Measurements from ENCODE around the gene DUS3L. TPM values are rescaled to one million over a fixed set of nuclear protein-coding genes. Genes with fewer than 3 reads are reported as not detected.

DUS3L gene
- total RNA-seq, 1 experiment from 2014 or later, result 67.0 TPM

DNA sequence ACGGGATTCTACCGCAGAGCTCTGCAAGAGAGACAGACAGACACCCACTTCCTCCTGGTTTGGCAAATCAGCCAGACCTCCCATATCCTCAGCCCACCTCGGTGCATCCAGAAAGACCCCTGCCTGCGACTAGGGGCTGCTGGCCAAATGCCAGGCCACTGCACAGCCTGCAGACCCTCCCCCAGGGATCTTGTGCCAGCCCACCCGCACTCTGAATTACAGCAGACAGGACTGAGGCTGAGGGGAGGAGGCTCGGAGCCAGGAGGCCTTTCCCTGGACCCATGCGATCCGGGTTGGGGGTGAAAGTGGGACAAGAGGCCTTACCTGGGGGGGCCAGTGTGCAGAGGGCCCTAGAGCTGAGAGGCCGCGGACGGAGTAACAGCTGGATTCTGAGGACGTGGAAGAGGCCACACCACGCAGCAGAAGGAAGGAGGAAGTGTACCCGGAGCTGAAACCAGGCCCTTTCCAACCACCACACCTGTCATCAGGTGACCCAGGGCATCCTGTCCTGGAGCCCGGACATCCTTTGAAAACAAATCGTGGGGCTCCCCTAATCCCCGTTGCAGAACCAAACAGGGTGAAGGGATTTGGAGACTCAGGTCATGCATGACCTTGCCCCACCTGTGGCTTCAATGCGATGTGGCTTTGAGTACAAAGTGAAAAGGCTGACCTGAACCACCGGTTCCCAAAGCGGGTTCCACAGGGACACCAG lies 47.5 kb upstream of the DUS3L start:
- Histone ChIP-seq H3K27ac (ENCODE audit: insufficient read length, low read depth, low read length) (no peak overlapping the region), H2BK12ac (ENCODE audit: insufficient read length, low read depth, low read length) (no peak overlapping the region), H4K5ac (ENCODE audit: insufficient read length, low read depth, low read length) (no peak overlapping the region), H3K18ac (ENCODE audit: insufficient read length, low read depth, low read length) (no peak overlapping the region), H2BK15ac (ENCODE audit: low read depth, low read length) (no peak overlapping the region), H3K4ac (ENCODE audit: low read depth, low read length) (no peak overlapping the region), H3K23ac (ENCODE audit: insufficient read length, low read depth, low read length) (no peak overlapping the region), H4K8ac (replicated peaks; ENCODE audit: insufficient read length, low read depth, low read length) (no peak overlapping the region), H2AFZ (ENCODE audit: low read length) (no peak overlapping the region), H3K79me2 (ENCODE audit: insufficient read depth, low read length) (no peaks in the 10 kb centered on the region), H4K20me1 (ENCODE audit: control insufficient read depth, insufficient read depth, insufficient read length) (no peaks in the 10 kb centered on the region), H3K4me1 (ENCODE audit: insufficient read depth, low read length) (no peaks in the 10 kb centered on the region), H2BK5ac (ENCODE audit: insufficient read length, low read length) (no peak overlapping the region), H2BK120ac (ENCODE audit: low read depth, low read length, poor library complexity, severe bottlenecking) (no peak overlapping the region), H3K14ac (ENCODE audit: insufficient read depth, low read length) (no peak overlapping the region), H3K23me2 (ENCODE audit: insufficient read length, low read depth, low read length, poor library complexity, severe bottlenecking) (no peaks in the 10 kb centered on the region), H2BK20ac (ENCODE audit: low read depth, low read length, poor library complexity, severe bottlenecking) (no peak overlapping the region), H3K79me1 (ENCODE audit: insufficient read depth, low read depth, low read length, poor library complexity, severe bottlenecking) (no peaks in the 10 kb centered on the region), H3K4me2 (ENCODE audit: insufficient read depth, insufficient read length, low read length) (no peak overlapping the region), H3T11ph (ENCODE audit: low read length) (no peak overlapping the region), H3K56ac (ENCODE audit: insufficient read length, low read depth, low read length) (no peak overlapping the region), H3K9me3 (ENCODE audit: control insufficient read depth, low read depth, low read length) (no peaks in the 10 kb centered on the region), H2AK5ac (ENCODE audit: insufficient read length, low read length) (no peak overlapping the region), H3K9ac (ENCODE audit: extremely low read depth, insufficient read length, low read length) (no peak overlapping the region), H3K27me3 (ENCODE audit: insufficient read depth, low read length) (no peaks in the 10 kb centered on the region), H4K91ac (ENCODE audit: insufficient read length, low read depth, low read length) (no peak overlapping the region)
- Mint-ChIP-seq H3K9me3 (no peaks in the 10 kb centered on the region; a peak in 1 of 5 replicates), H3K4me1 (no peaks in the 10 kb centered on the region), H3K36me3 (ENCODE audit: insufficient read depth in 1 of 3, low read depth in 3 of 3) (no peaks in the 10 kb centered on the region), H3K4me3 (no peak overlapping the region), H3K27ac (no peak overlapping the region), H3K27me3 (ENCODE audit: low read depth) (peaks cover 29% of the 10 kb centered on the region)
- no peak for DNase-seq
- WGBS (ENCODE audit: extremely low coverage, insufficient read length, low lambda C conversion rate), result no CpG with 5 or more reads among the region's 20 CpGs
- TF ChIP-seq, protein P1, sequence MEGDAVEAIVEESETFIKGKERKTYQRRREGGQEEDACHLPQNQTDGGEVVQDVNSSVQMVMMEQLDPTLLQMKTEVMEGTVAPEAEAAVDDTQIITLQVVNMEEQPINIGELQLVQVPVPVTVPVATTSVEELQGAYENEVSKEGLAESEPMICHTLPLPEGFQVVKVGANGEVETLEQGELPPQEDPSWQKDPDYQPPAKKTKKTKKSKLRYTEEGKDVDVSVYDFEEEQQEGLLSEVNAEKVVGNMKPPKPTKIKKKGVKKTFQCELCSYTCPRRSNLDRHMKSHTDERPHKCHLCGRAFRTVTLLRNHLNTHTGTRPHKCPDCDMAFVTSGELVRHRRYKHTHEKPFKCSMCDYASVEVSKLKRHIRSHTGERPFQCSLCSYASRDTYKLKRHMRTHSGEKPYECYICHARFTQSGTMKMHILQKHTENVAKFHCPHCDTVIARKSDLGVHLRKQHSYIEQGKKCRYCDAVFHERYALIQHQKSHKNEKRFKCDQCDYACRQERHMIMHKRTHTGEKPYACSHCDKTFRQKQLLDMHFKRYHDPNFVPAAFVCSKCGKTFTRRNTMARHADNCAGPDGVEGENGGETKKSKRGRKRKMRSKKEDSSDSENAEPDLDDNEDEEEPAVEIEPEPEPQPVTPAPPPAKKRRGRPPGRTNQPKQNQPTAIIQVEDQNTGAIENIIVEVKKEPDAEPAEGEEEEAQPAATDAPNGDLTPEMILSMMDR (conservative IDR thresholded peaks at IDR 0.05), result no peak
